ENCODE measurements around the gene CFHR2.
"Not testable (repeated sequence)": the region's sequence is repeated elsewhere in the genome, so short reads cannot be mapped to it uniquely, and the experiment has no call there.

The CFHR2 gene

DNA sequence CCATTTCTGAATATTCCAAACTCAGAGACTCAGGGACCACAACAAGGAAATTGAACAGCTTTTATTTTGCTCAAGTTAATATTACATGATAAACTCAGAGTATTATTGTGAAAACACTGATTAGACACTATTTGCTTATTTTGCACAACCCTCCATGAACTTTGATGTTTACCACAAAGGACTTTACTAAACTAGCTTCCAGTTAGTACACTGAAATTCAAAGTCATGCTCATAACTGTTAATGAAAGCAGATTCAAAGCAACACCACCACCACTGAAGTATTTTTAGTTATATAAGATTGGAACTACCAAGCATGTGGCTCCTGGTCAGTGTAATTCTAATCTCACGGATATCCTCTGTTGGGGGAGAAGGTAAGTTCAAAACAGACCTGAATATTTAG lies at the start of gene CFHR2:
Gene CFHR2, plus strand, starts transcription at position 171 of the 400 bp plus-strand sequence. Its CDS starts 143 bp downstream, at position 314.
- H3K27ac Mint-ChIP-seq; DNase-seq; H3K9me3 Mint-ChIP-seq; H3K4me3 Mint-ChIP-seq; H3K27me3 Mint-ChIP-seq; H3K36me3 Mint-ChIP-seq (ENCODE audit: low read depth); ATAC-seq; H3K4me1 Mint-ChIP-seq: not testable (repeated sequence)

GRCh38 chr1:196896355-196896754 lies 47.2 kb upstream of the CFHR2 start:
- no peak overlapping the region for H3K27ac Mint-ChIP-seq
- DNase-seq, result no peak
- H3K4me1 Mint-ChIP-seq, result no peaks in the 10 kb centered on the region

DNA sequence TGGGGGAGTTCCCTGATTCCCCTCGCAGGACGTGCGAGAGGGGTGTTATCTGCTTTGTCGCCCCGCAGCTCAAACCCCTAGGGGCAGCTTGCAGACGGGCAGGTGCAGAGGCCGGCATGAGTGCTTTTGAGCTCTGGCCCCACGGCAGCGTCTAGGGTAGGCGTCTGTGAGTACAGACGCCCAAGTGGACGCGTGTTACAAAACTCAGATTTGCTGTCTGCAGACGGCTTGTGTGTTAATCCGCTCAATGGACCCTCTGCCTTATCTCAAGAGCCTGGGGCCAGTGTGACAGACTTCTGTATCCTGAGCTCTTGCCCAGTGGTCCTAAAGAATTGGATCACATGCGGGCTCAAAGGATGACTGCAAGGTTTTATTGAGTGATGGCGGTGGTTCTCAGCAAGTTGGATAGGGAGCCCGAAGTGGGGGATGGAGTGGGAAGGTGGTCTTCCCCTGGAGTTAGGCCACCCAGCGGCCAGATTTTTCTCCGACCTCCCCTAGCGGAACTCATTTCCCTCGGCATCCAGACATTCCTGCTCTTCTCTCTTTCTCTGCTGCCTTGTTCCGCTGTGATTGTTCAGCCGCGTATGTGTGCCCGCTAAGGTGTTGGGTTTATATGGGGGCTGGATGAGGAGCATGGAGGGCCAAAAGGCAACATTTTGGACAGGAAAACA lies 46.2 kb upstream of the CFHR2 start:
- DNase-seq (no peak), ATAC-seq (no peak)
- Mint-ChIP-seq H3K27ac (no peak overlapping the region), H3K4me1 (no peaks in the 10 kb centered on the region), H3K9me3 (no peaks in the 10 kb centered on the region), H3K4me3 (no peak overlapping the region), H3K27me3 (peaks cover 14% of the 10 kb centered on the region), H3K36me3 (ENCODE audit: low read depth) (no peaks in the 10 kb centered on the region)

More at GRCh38 chr1:196896355-196896754, 47.2 kb upstream of the CFHR2 start:
- H3K36me3 Mint-ChIP-seq (ENCODE audit: low read depth), result no peaks in the 10 kb centered on the region
- ATAC-seq, result no peak
- no peaks in the 10 kb centered on the region for H3K9me3 Mint-ChIP-seq
- peaks cover 16% of the 10 kb centered on the region for H3K27me3 Mint-ChIP-seq
- no peak overlapping the region for H3K4me3 Mint-ChIP-seq

DNA sequence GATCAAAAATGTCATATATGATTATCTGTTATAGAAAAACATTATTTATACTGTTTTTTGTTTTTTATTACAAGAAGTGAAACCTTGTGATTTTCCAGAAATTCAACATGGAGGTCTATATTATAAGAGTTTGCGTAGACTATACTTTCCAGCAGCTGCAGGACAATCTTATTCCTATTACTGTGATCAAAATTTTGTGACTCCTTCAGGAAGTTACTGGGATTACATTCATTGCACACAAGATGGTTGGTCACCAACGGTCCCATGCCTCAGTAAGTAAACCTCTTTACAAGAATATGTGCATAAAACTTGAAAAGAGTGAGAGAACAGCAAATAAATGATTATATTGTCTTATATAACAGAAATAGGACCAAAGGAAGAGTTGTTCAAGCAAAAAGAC lies 41.2 kb upstream of the CFHR2 start:
- no peak overlapping the region for H3K27ac Mint-ChIP-seq
- DNase-seq, result no peak
- H3K27me3 Mint-ChIP-seq, result peaks cover 5% of the 10 kb centered on the region

GRCh38 chr1:196910215-196910614 lies 33.3 kb upstream of the CFHR2 start:
- Mint-ChIP-seq H3K4me3 (no peak overlapping the region), H3K4me1 (no peaks in the 10 kb centered on the region), H3K27ac (no peak overlapping the region), H3K9me3 (no peaks in the 10 kb centered on the region), H3K36me3 (ENCODE audit: low read depth) (no peaks in the 10 kb centered on the region), H3K27me3 (no peaks in the 10 kb centered on the region)
- DNase-seq (no peak), ATAC-seq (no peak)

More for the DNA sequence above, 41.2 kb upstream of the CFHR2 start:
- H3K9me3 Mint-ChIP-seq, result no peaks in the 10 kb centered on the region
- no peak for ATAC-seq
- no peaks in the 10 kb centered on the region for H3K4me1 Mint-ChIP-seq
- H3K36me3 Mint-ChIP-seq (ENCODE audit: low read depth), result no peaks in the 10 kb centered on the region
- H3K4me3 Mint-ChIP-seq, result no peak overlapping the region

DNA sequence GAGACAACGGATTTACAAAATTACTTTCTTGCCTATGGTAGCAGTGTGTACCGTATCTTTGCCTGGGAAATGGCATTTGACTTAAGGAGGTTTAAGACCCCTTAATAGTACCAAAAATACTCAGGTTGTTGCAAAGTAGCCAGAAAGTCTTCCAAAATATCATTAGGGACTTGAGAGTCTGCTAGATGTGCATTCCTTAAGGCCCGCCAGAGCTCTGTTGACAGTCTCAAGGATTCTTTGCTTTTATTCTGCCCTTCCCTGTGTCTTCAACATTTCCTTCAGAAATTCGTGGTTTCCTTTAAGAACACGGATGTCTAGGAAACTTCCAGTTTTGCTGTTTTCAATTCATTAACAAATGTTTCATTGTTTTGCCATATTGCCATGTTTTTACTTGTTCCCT lies 31.3 kb upstream of the CFHR2 start:
- H3K36me3 Mint-ChIP-seq (ENCODE audit: low read depth); H3K4me3 Mint-ChIP-seq; H3K27me3 Mint-ChIP-seq; H3K4me1 Mint-ChIP-seq; H3K9me3 Mint-ChIP-seq; DNase-seq; ATAC-seq; H3K27ac Mint-ChIP-seq: not testable (repeated sequence)

DNA sequence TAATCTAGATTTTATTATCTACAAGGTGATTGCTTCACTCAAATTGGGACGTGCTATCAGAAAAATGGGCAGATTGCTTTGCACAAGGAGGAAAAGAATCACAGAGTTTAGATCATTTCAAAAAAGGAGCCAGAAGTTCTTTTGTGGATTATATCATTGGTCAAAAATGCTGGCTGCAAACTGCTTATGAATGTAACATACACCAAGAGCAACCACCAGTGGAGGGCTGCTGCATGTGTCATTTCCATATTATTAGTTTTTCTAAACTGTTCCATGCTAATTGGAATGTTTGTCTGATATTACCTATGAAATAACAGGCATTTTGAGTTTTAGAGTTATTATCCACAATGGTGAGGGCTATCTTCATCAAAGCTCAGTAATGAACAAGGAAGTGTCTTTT lies 16.7 kb upstream of the CFHR2 start:
- H3K9me3 Mint-ChIP-seq, result peaks cover 13% of the 10 kb centered on the region
- H3K4me1 Mint-ChIP-seq; DNase-seq; ATAC-seq; H3K27me3 Mint-ChIP-seq; H3K27ac Mint-ChIP-seq; H3K4me3 Mint-ChIP-seq; H3K36me3 Mint-ChIP-seq (ENCODE audit: low read depth): not testable (repeated sequence)

DNA sequence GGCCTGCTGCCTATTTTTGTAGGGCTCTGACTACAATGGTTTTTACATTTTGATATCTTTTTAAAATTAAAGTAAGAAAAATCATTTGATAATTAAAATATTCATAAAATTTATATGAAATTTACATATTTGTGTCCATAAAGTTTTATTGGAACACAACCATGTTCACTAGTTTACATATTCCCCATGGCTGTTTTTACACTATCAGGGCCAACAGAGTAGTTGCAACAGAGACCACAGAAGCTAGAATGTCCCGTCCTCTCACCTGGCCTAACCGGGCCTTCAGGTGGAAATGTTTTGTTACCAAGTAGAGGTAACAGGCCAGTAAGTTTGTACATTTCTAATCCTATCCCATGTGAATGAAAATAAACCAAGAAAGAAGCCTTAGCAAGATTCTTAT lies 10.7 kb upstream of the CFHR2 start:
- H3K27me3 Mint-ChIP-seq; H3K4me1 Mint-ChIP-seq; H3K27ac Mint-ChIP-seq; DNase-seq; ATAC-seq; H3K36me3 Mint-ChIP-seq (ENCODE audit: low read depth); H3K9me3 Mint-ChIP-seq; H3K4me3 Mint-ChIP-seq: not testable (repeated sequence)

- ATAC-seq, result no peak
- no peaks in the 10 kb centered on the region for H3K9me3 Mint-ChIP-seq
Measured at GRCh38 chr1:196933531-196934189, 9.9 kb upstream of the CFHR2 start.

DNA sequence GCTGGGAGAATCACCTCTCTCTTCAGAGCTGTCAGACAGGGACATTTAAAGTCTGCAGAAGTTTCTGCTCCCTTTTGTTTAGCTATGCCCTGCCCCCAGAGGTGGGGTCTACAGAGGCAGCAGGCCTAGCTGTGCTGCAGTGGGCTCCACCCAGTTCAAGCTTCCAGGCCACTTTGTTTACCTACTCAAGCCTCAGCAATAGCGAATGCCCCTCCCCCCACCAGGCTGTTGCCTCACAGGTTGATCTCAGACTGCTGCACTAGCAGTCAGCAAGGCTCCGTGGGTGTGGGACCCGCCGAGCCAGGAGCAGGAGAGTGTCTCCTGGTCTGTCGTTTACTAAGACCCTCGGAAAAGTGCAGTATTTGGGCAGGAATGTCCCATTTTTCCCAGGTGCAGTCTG lies 2.1 kb upstream of the CFHR2 start:
- not testable (repeated sequence) for ATAC-seq; H3K9me3 Mint-ChIP-seq; H3K27ac Mint-ChIP-seq; H3K27me3 Mint-ChIP-seq; DNase-seq; H3K4me1 Mint-ChIP-seq; H3K4me3 Mint-ChIP-seq; H3K36me3 Mint-ChIP-seq (ENCODE audit: low read depth)

More at GRCh38 chr1:196933531-196934189, 9.9 kb upstream of the CFHR2 start:
- Mint-ChIP-seq H3K36me3 (ENCODE audit: low read depth) (no peaks in the 10 kb centered on the region), H3K27me3 (no peaks in the 10 kb centered on the region), H3K4me1 (no peaks in the 10 kb centered on the region), H3K27ac (no peak overlapping the region), H3K4me3 (no peak overlapping the region)
- no peak for DNase-seq

- Mint-ChIP-seq H3K4me3 (no peak overlapping the region), H3K4me1 (no peaks in the 10 kb centered on the region), H3K9me3 (no peaks in the 10 kb centered on the region), H3K27ac (no peak overlapping the region), H3K36me3 (ENCODE audit: low read depth) (no peaks in the 10 kb centered on the region), H3K27me3 (no peaks in the 10 kb centered on the region)
- ATAC-seq, result no peak
- DNase-seq, result no peak
Measured at GRCh38 chr1:196951711-196952394, 8.3 kb downstream of the CFHR2 start.

- Mint-ChIP-seq H3K27me3 (no peaks in the 10 kb centered on the region), H3K4me1 (no peaks in the 10 kb centered on the region), H3K9me3 (no peaks in the 10 kb centered on the region), H3K27ac (no peak overlapping the region), H3K4me3 (no peak overlapping the region), H3K36me3 (ENCODE audit: low read depth) (no peaks in the 10 kb centered on the region)
- ATAC-seq, result no peak
- DNase-seq, result no peak
Measured at GRCh38 chr1:196954778-196955177, 11.2 kb downstream of the CFHR2 start.

DNA sequence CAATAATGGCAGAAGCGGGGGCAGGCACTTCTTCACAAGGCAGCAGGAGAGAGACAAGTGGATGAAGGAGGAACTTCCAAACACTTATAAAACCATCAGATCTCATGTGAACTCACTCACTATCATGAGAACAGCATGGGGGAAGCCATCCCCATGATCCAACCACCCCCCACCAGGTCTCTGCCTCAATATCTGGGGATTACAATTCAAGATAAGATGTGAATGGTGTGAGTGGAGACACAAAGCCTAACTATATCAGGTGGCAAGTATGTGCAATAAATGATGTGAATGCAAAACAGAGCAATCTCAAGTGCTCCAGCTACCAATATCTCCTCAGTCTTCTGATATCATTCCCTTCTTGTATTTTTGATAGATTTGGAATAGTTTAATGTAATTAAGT lies 12.4 kb downstream of the CFHR2 start:
- Mint-ChIP-seq H3K9me3 (no peaks in the 10 kb centered on the region), H3K27me3 (no peaks in the 10 kb centered on the region)
- no peak for ATAC-seq

DNA sequence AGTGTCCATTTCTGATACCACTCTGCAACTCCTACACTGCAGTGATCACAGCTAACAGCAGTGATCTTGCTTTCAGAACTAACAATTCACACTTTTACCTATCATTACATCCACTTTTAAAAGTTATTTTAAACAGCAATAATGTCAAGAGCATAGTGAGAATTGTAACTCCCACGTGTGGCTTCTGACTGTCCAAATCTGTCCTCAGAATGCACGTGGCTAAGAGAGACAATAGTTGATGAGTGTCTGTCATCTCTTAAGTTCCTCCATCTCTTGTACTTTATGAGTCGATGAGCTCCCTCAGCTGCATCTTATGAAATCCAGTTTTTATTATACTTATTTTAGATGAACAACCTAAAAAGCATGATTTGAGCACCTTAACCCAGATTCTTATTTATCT lies 17.3 kb downstream of the CFHR2 start:
- DNase-seq (no peak), ATAC-seq (no peak)
- no peaks in the 10 kb centered on the region for H3K9me3 Mint-ChIP-seq
- no peaks in the 10 kb centered on the region for H3K36me3 Mint-ChIP-seq (ENCODE audit: low read depth)
- H3K27me3 Mint-ChIP-seq, result no peaks in the 10 kb centered on the region
- no peak overlapping the region for H3K4me3 Mint-ChIP-seq
- no peaks in the 10 kb centered on the region for H3K4me1 Mint-ChIP-seq
- H3K27ac Mint-ChIP-seq, result no peak overlapping the region

More for the DNA sequence above, 12.4 kb downstream of the CFHR2 start:
- H3K4me3 Mint-ChIP-seq, result no peak overlapping the region
- H3K27ac Mint-ChIP-seq, result no peak overlapping the region
- no peak for DNase-seq
- no peaks in the 10 kb centered on the region for H3K4me1 Mint-ChIP-seq
- H3K36me3 Mint-ChIP-seq (ENCODE audit: low read depth), result no peaks in the 10 kb centered on the region

DNA sequence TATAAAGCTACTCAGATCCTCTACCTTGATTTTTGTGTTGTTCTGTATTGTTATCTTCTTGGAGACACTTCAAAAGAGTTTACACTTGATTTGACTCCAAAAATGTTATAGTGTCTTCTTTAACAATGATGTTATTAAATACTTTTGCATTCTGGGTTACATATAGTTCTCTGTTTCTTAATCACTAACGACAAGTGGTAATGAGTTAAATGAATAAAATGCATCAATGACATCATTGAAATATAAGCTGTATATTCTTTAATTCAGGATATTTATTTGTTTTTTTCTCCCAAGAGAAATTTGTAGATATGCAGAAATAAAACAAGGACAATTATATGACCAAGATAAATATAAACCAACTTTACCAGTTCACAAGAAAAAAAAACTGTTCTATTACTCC lies 26.6 kb downstream of the CFHR2 start:
- ATAC-seq (no peak), DNase-seq (no peak)
- Mint-ChIP-seq H3K9me3 (no peaks in the 10 kb centered on the region), H3K36me3 (ENCODE audit: low read depth) (no peaks in the 10 kb centered on the region), H3K27me3 (no peaks in the 10 kb centered on the region), H3K4me1 (no peaks in the 10 kb centered on the region), H3K27ac (no peak overlapping the region), H3K4me3 (no peak overlapping the region)
